ENCODE measurements around the gene DDX6. TPM values are rescaled to one million over a fixed set of nuclear protein-coding genes. Genes with fewer than 3 reads are reported as not detected.

DDX6 gene
- total and polyA plus RNA-seq, 2 donors (not counting 1 experiment from before 2014, with no cell fraction given), result 36.7 to 255 TPM

- Histone ChIP-seq H3K27me3 (replicated peaks in 1 of 4; ENCODE audit: control extremely low read depth in 1 of 4, control insufficient read depth in 3 of 4, insufficient read depth in 4 of 4, low read length in 3 of 4) (no peaks in the 10 kb centered on the region), H2AFZ (ENCODE audit: insufficient read depth, low read depth, low read length, poor library complexity, severe bottlenecking) (no peak overlapping the region), H3K4me3 (ENCODE audit: control extremely low read depth in 1 of 5, extremely low read depth in 1 of 5, insufficient read depth in 1 of 5, low read depth in 2 of 5, low read length in 4 of 5) (peak overlapping the region in 3 of 5 experiments; percentile 1 to 23 (median 5)), H3K27ac (ENCODE audit: low read length in 2 of 2) (peak overlapping the region in 1 of 2 donors; percentile 77), H3K4me1 (ENCODE audit: control insufficient read depth in 2 of 2, insufficient read depth in 2 of 2, low read length in 2 of 2) (peaks cover 44 to 56% of the 10 kb centered on the region in 2 donors), H3K79me2 (ENCODE audit: control insufficient read depth, insufficient read depth, low read length) (peaks cover 99% of the 10 kb centered on the region), H3K36me3 (replicated peaks in 1 of 2; ENCODE audit: control extremely low read depth in 1 of 2, control insufficient read depth in 1 of 2, extremely low read depth in 1 of 2, insufficient read depth in 2 of 2, low read length in 1 of 2) (peaks cover 9 to 87% of the 10 kb centered on the region in 2 experiments), H4K20me1 (ENCODE audit: control insufficient read depth, insufficient read depth, low read length, poor library complexity, severe bottlenecking) (peaks cover 100% of the 10 kb centered on the region), H3K4me2 (replicated peaks; ENCODE audit: low read depth, low read length, poor library complexity, severe bottlenecking) (peak overlapping the region; percentile 54), H3K9ac (ENCODE audit: low read length) (peak overlapping the region; percentile 33), H3K9me3 (ENCODE audit: control extremely low read depth in 1 of 3, control insufficient read depth in 2 of 3, insufficient read depth in 1 of 3, low read length in 2 of 3) (no peaks in the 10 kb centered on the region)
- peak overlapping the region; percentile 81 for H3K4me3 Mint-ChIP-seq
- no peak for TF ChIP-seq EZH2 (IDR thresholded peaks at IDR 0.05; ENCODE audit: borderline replicate concordance, insufficient read depth, low read depth, low read length, poor library complexity, severe bottlenecking)
- TF ChIP-seq, protein P1, sequence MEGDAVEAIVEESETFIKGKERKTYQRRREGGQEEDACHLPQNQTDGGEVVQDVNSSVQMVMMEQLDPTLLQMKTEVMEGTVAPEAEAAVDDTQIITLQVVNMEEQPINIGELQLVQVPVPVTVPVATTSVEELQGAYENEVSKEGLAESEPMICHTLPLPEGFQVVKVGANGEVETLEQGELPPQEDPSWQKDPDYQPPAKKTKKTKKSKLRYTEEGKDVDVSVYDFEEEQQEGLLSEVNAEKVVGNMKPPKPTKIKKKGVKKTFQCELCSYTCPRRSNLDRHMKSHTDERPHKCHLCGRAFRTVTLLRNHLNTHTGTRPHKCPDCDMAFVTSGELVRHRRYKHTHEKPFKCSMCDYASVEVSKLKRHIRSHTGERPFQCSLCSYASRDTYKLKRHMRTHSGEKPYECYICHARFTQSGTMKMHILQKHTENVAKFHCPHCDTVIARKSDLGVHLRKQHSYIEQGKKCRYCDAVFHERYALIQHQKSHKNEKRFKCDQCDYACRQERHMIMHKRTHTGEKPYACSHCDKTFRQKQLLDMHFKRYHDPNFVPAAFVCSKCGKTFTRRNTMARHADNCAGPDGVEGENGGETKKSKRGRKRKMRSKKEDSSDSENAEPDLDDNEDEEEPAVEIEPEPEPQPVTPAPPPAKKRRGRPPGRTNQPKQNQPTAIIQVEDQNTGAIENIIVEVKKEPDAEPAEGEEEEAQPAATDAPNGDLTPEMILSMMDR (IDR thresholded peaks at IDR 0.05), result no peak
- intact Hi-C loops (cut with micrococcal nuclease), result loop anchor here (2.0 kb wide), 1 partner anchor 15 kb away; no protein-coding TSS in a partner anchor
- ChIA-PET CTCF (interaction anchor here (0.6 to 1.3 kb wide), 3 partner anchors 12 to 167 kb away, joined by 3 to 4 read pairs (median 3); no protein-coding TSS in a partner anchor), POLR2A (interaction anchor here (0.9 to 2.0 kb wide), 2 partner anchors 10 to 16 kb away, joined by 3 to 4 read pairs; no protein-coding TSS in a partner anchor)
- no peaks in the 10 kb centered on the region for H3K27me3 Mint-ChIP-seq
- DNase-seq (peak; percentile 27), ATAC-seq (ENCODE audit: low read depth) (no peak)
- peaks cover 69% of the 10 kb centered on the region for H3K4me1 Mint-ChIP-seq
- H3K9me3 Mint-ChIP-seq (ENCODE audit: insufficient read depth), result no peaks in the 10 kb centered on the region
- WGBS (ENCODE audit: insufficient coverage), result 17% methylated on average over 1 of the region's 4 CpGs
- H3K27ac Mint-ChIP-seq, result peak overlapping the region; percentile 80
These were observed 19.2 kb downstream of the DDX6 start for GRCh38 chr11:118771547-118772288.

DNA sequence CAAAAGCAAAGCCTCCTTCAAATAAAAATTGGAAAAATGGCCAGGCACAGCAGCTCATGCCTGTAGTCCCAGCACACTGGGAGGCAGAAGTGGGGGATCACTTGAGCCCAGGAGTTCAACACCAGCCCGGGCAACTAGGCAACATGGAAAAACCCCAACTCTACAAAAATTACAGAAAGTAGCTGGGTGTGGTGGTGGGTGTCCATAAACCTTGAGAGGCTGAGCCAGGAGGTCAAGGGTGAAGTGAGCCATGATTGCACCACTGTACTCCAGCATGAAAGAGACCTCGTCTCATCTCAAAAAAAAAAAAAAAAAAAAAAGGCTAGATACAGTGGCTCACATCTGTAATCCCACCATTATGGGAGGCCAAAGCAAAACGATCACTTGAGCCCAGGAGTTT lies 22.3 kb downstream of the DDX6 start:
- Mint-ChIP-seq H3K4me3 (no peak overlapping the region), H3K27ac (no peak overlapping the region), H3K9me3 (ENCODE audit: insufficient read depth) (no peaks in the 10 kb centered on the region), H3K27me3 (no peaks in the 10 kb centered on the region), H3K4me1 (peaks cover 53% of the 10 kb centered on the region)
- intact Hi-C loops (cut with micrococcal nuclease), result no loop called here
- Histone ChIP-seq H3K9me3 (ENCODE audit: control extremely low read depth in 1 of 3, control insufficient read depth in 2 of 3, insufficient read depth in 1 of 3, low read length in 2 of 3) (no peaks in the 10 kb centered on the region), H3K79me2 (ENCODE audit: control insufficient read depth, insufficient read depth, low read length) (peaks cover 99% of the 10 kb centered on the region), H3K27ac (ENCODE audit: low read length in 2 of 2) (peak overlapping the region in 1 of 2 donors; percentile 59), H2AFZ (ENCODE audit: insufficient read depth, low read depth, low read length, poor library complexity, severe bottlenecking) (no peak overlapping the region), H3K4me2 (replicated peaks; ENCODE audit: low read depth, low read length, poor library complexity, severe bottlenecking) (no peak overlapping the region), H4K20me1 (ENCODE audit: control insufficient read depth, insufficient read depth, low read length, poor library complexity, severe bottlenecking) (peaks cover 99% of the 10 kb centered on the region), H3K4me1 (ENCODE audit: control insufficient read depth in 2 of 2, insufficient read depth in 2 of 2, low read length in 2 of 2) (peaks cover 33 to 44% of the 10 kb centered on the region in 2 donors), H3K27me3 (replicated peaks in 1 of 4; ENCODE audit: control extremely low read depth in 1 of 4, control insufficient read depth in 3 of 4, insufficient read depth in 4 of 4, low read length in 3 of 4) (no peaks in the 10 kb centered on the region), H3K9ac (ENCODE audit: low read length) (no peak overlapping the region), H3K4me3 (ENCODE audit: control extremely low read depth in 1 of 5, extremely low read depth in 1 of 5, insufficient read depth in 1 of 5, low read depth in 2 of 5, low read length in 4 of 5) (no peak overlapping the region), H3K36me3 (replicated peaks in 1 of 2; ENCODE audit: control extremely low read depth in 1 of 2, control insufficient read depth in 1 of 2, extremely low read depth in 1 of 2, insufficient read depth in 2 of 2, low read length in 1 of 2) (peaks cover 5 to 81% of the 10 kb centered on the region in 2 experiments)
- DNase-seq, result no peak
- TF ChIP-seq, protein P1 (IDR thresholded peaks at IDR 0.05), result no peak
- no peak for TF ChIP-seq EZH2 (IDR thresholded peaks at IDR 0.05; ENCODE audit: borderline replicate concordance, insufficient read depth, low read depth, low read length, poor library complexity, severe bottlenecking)
- WGBS (ENCODE audit: insufficient coverage), result no CpG with 5 or more reads among the region's 3 CpGs
- ChIA-PET CTCF (interaction anchor here (0.7 to 2.0 kb wide), 6 partner anchors 16 to 127 kb away, joined by 3 to 8 read pairs (median 4); partner anchors contain the start of genes CXCR5 and DDX6), POLR2A (interaction anchor here (0.8 kb wide), 2 partner anchors 17 to 169 kb away, joined by 3 to 7 read pairs; no protein-coding TSS in a partner anchor)
- ATAC-seq (ENCODE audit: low read depth), result no peak

All from B cell (primary cell).